ENCODE results near the gene GNL3L. TPM values are rescaled to one million over a fixed set of nuclear protein-coding genes. Genes with fewer than 3 reads are reported as not detected.

The GNL3L gene
- total RNA-seq, 2 experiments from 2014 or later, result 34.9 to 36.7 TPM

- H3K9me3 Mint-ChIP-seq, result no peaks in the 10 kb centered on the region
- no peak overlapping the region for H3K4me3 Mint-ChIP-seq
- ChIA-PET CTCF (no interaction called here), POLR2A (no interaction called here)
- no peaks in the 10 kb centered on the region for H3K27me3 Mint-ChIP-seq
- DNase-seq, result no peak
- no peak overlapping the region for H3K27ac Mint-ChIP-seq
- no peaks in the 10 kb centered on the region for H3K36me3 Mint-ChIP-seq (ENCODE audit: low read depth)
- no peaks in the 10 kb centered on the region for H3K4me1 Mint-ChIP-seq
Measured at GRCh38 chrX:54602563-54602962, 72.5 kb downstream of the GNL3L start.

Other genes starting within 250 kb of the GNL3L start
- gene WNK3, start 172.2 kb upstream of the GNL3L start, total RNA-seq, result under 1 TPM; 0.13 to 0.50 TPM
- 10 to 100 TPM; 25.5 to 26.2 TPM for gene TSR2, start 89.8 kb upstream of the GNL3L start, total RNA-seq
- under 1 TPM; 0.08 to 0.13 TPM for gene FGD1, start 34.0 kb upstream of the GNL3L start, total RNA-seq

All from activated CD4-positive, alpha-beta memory T cell treated with anti-CD3 and anti-CD28 coated beads, Interleukin-2, amount 10 ng/mL, durations not matched to agents 7 days and 5 days (primary cell).